Measurements from ENCODE around the gene RADIL. TPM values are rescaled to one million over a fixed set of nuclear protein-coding genes. Genes with fewer than 3 reads are reported as not detected.
A peak's percentile ranks its signal among the peaks of the same experiment; 100 is the strongest.

RADIL gene
- total and polyA plus RNA-seq, 11 donors: 1.1 to 9.0 (median 3.4) TPM

- no peaks in the 10 kb centered on the region for H3K9me3 ChIP-seq
- H3K4me1 ChIP-seq: peaks cover 0 to 20% (median under 1%) of the 10 kb centered on the region in 12 donors
- peak overlapping the region in 1 of 12 donors; percentile 18 for H3K27ac ChIP-seq
- H3K27me3 ChIP-seq: no peaks in the 10 kb centered on the region
- no peak overlapping the region for H3K4me3 ChIP-seq
- TF ChIP-seq POLR2A (IDR thresholded peaks at IDR 0.05): no peak
- TF ChIP-seq CTCF (IDR thresholded peaks at IDR 0.05): no peak
- intact Hi-C loops (cut with DNase I): loop anchor here in 4 of 10 donors (5.0 to 10.0 kb wide), 3 partner anchors 35 to 248 kb away; partner anchors contain the start of gene RADIL (in 2 of the 4)
- ATAC-seq (peak in 2 of 4 donors; percentile 22 to 26), DNase-seq (peak in 1 of 5 donors; percentile 51)
- H3K36me3 ChIP-seq: peaks cover 0 to 23% (median 0%) of the 10 kb centered on the region in 9 donors
- 65 to 81% (median 74%) methylated on average over 12 to 22 of the region's 22 CpGs for WGBS, 4 donors
Measured at GRCh38 chr7:4837041-4837802, 46.3 kb downstream of the RADIL start.

- Histone ChIP-seq H3K4me3 (no peak overlapping the region), H3K27me3 (no peaks in the 10 kb centered on the region), H3K36me3 (peaks cover 0 to 23% (median 0%) of the 10 kb centered on the region in 9 donors), H3K9me3 (no peaks in the 10 kb centered on the region), H3K4me1 (peaks cover 0 to 20% (median 0%) of the 10 kb centered on the region in 12 donors), H3K27ac (no peak overlapping the region)
- ATAC-seq (no peak), DNase-seq (no peak)
- intact Hi-C loops (cut with DNase I): loop anchor here in 4 of 10 donors (5.0 to 10.0 kb wide), 3 partner anchors 36 to 249 kb away; partner anchors contain the start of gene RADIL (in 2 of the 4)
- WGBS, 4 donors: 94 to 98% (median 96%) methylated on average over 10 to 30 of the region's 30 CpGs
- TF ChIP-seq CTCF (IDR thresholded peaks at IDR 0.05) (no peak), POLR2A (IDR thresholded peaks at IDR 0.05) (no peak)
Measured at GRCh38 chr7:4836206-4836661, 47.3 kb downstream of the RADIL start.

GRCh38 chr7:4835398-4836205 is 47.9 kb downstream of the RADIL start:
- Histone ChIP-seq H3K9me3 (no peaks in the 10 kb centered on the region), H3K36me3 (peaks cover 0 to 23% (median 0%) of the 10 kb centered on the region in 9 donors), H3K27me3 (no peaks in the 10 kb centered on the region), H3K27ac (no peak overlapping the region), H3K4me3 (no peak overlapping the region), H3K4me1 (peaks cover 0 to 20% (median 0%) of the 10 kb centered on the region in 12 donors)
- ATAC-seq: no peak
- TF ChIP-seq POLR2A (IDR thresholded peaks at IDR 0.05) (no peak), CTCF (IDR thresholded peaks at IDR 0.05) (no peak)
- DNase-seq: no peak
- intact Hi-C loops (cut with DNase I): loop anchor here in 4 of 10 donors (5.0 to 10.0 kb wide), 3 partner anchors 37 to 249 kb away; partner anchors contain the start of gene RADIL (in 2 of the 4)
- WGBS, 4 donors: 91 to 94% (median 92%) methylated on average over 23 to 28 of the region's 28 CpGs

Measured in heart left ventricle (tissue), 16 donors.